HepG2 (cell line): Measurements from ENCODE around the gene AK4. TPM values are rescaled to one million over a fixed set of nuclear protein-coding genes. Genes with fewer than 3 reads are reported as not detected.

Experiments
- EED ChIP-seq: sonication (generic); formaldehyde crosslinking; IDR thresholded peaks from 2 replicates; pipeline ENCODE4 v1.5.0; 2020; ENCODE audit warnings: mild to moderate bottlenecking, missing genetic modification reagents
- FOXA3 ChIP-seq: IDR thresholded peaks from 2 replicates; pipeline ENCODE4 v1.6.1; 2016; ENCODE audit warnings: missing genetic modification reagents, missing compliant biosample characterization
- PATZ1 ChIP-seq: sonication (generic); formaldehyde crosslinking; IDR thresholded peaks from 2 replicates; pipeline ENCODE4 v1.4.0; 2020; ENCODE audit warnings: missing genetic modification reagents
- PAXIP1 ChIP-seq: sonication (generic); formaldehyde crosslinking; conservative IDR thresholded peaks from 2 replicates; pipeline ENCODE4 v1.4.0; 2020; ENCODE audit warnings: mild to moderate bottlenecking, missing genetic modification reagents, moderate library complexity
- SAP130 ChIP-seq: IDR thresholded peaks from 2 replicates; pipeline ENCODE4 v1.6.1; 2016; ENCODE audit warnings: low read depth
- ZBTB42 ChIP-seq: sonication (generic); formaldehyde crosslinking; IDR thresholded peaks from 2 replicates; pipeline ENCODE4 v1.5.0; 2020; ENCODE audit warnings: mild to moderate bottlenecking, missing genetic modification reagents
- ZFX ChIP-seq: sonication (generic); formaldehyde crosslinking; IDR thresholded peaks from 2 replicates; pipeline ENCODE4 v1.4.0; 2020; ENCODE audit warnings: mild to moderate bottlenecking, low read depth, missing genetic modification reagents, moderate library complexity
- ZMYM4 ChIP-seq: sonication (generic); formaldehyde crosslinking; IDR thresholded peaks from 2 replicates; pipeline ENCODE4 v1.8.1; 2023; ENCODE audit warnings: mild to moderate bottlenecking, missing genetic modification reagents
- ZNF253 ChIP-seq: sonication (generic); formaldehyde crosslinking; IDR thresholded peaks from 2 replicates; pipeline ENCODE4 v1.8.0; 2022; ENCODE audit warnings: mild to moderate bottlenecking, missing genetic modification reagents, borderline replicate concordance
- ZNF589 ChIP-seq: sonication (generic); formaldehyde crosslinking; conservative IDR thresholded peaks from 2 replicates; pipeline ENCODE4 v1.8.0; 2022; ENCODE audit warnings: mild to moderate bottlenecking, moderate library complexity, missing genetic modification reagents
- ZNF687 ChIP-seq: sonication (generic); formaldehyde crosslinking; IDR thresholded peaks from 2 replicates; pipeline ENCODE4 v1.5.1; 2020; ENCODE audit warnings: mild to moderate bottlenecking, missing genetic modification reagents, moderate library complexity
- polyA plus RNA-seq, 8 experiments: library from polyadenylated mRNA; depleted of rRNA in 3 of 8; stranded (reverse) in 7 of 8; unstranded in 1 of 8; fragments of >200 nt; fragmentation: Illumina TruSeq in 4 of 8; extraction: Trizol in 4 of 8; gene quantifications; 2 replicates each; pipeline versions ENCODE4 v1.2.1 to v1.2.3, GENCODE V29; 2011 to 2016; ENCODE audit warnings: low read depth in 4 of 8, missing spikeins in 1 of 8, mixed read lengths in 1 of 8; ENCODE audit not compliant: insufficient read depth in 1 of 8
- total RNA-seq, 5 experiments: library from RNA; depleted of rRNA; stranded (reverse); fragments of >200 nt; fragmentation: Illumina TruSeq; extraction: Trizol; gene quantifications; 2 replicates each; pipeline ENCODE4 v1.2.3, GENCODE V29; 2016; ENCODE audit warnings: low read depth in 1 of 5
- TF ChIP-seq, protein P1 (sequence below): sonication (generic); formaldehyde crosslinking; IDR thresholded peaks from 2 replicates; pipeline ENCODE4 v1.4.0; 2020; ENCODE audit warnings: mild to moderate bottlenecking, missing genetic modification reagents, borderline replicate concordance
- TF ChIP-seq, protein P2 (sequence below): sonication (generic); formaldehyde crosslinking; IDR thresholded peaks from 2 replicates; pipeline ENCODE4 v1.5.0; 2020; ENCODE audit warnings: missing genetic modification reagents

Gene AK4
- total and polyA plus RNA-seq, 2 of the 13 experiments (the other 11 are each of a cell fraction or from before 2014, with no cell fraction given), result 110 to 160 TPM

DNA sequence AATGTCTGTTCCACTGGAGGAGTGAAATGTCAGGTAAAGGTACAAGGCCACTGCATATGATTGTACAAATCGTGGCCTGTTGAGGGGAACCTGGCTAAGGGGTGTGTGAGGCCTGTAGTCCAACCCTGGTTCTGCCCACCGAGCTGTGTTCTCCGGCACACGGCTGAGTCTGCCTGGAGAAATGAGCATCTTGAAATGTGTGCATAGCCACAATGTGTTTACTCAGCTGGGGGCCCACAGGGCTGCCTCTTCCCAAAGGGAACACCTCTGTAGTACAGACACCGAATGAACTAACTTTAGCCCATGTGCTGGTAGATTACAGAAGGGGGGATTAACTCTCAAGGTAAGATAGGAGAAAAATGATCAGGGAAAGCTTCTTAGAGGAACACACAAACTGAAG, 30.2 kb downstream of the AK4 start (continued):
- TF ChIP-seq, protein P1, sequence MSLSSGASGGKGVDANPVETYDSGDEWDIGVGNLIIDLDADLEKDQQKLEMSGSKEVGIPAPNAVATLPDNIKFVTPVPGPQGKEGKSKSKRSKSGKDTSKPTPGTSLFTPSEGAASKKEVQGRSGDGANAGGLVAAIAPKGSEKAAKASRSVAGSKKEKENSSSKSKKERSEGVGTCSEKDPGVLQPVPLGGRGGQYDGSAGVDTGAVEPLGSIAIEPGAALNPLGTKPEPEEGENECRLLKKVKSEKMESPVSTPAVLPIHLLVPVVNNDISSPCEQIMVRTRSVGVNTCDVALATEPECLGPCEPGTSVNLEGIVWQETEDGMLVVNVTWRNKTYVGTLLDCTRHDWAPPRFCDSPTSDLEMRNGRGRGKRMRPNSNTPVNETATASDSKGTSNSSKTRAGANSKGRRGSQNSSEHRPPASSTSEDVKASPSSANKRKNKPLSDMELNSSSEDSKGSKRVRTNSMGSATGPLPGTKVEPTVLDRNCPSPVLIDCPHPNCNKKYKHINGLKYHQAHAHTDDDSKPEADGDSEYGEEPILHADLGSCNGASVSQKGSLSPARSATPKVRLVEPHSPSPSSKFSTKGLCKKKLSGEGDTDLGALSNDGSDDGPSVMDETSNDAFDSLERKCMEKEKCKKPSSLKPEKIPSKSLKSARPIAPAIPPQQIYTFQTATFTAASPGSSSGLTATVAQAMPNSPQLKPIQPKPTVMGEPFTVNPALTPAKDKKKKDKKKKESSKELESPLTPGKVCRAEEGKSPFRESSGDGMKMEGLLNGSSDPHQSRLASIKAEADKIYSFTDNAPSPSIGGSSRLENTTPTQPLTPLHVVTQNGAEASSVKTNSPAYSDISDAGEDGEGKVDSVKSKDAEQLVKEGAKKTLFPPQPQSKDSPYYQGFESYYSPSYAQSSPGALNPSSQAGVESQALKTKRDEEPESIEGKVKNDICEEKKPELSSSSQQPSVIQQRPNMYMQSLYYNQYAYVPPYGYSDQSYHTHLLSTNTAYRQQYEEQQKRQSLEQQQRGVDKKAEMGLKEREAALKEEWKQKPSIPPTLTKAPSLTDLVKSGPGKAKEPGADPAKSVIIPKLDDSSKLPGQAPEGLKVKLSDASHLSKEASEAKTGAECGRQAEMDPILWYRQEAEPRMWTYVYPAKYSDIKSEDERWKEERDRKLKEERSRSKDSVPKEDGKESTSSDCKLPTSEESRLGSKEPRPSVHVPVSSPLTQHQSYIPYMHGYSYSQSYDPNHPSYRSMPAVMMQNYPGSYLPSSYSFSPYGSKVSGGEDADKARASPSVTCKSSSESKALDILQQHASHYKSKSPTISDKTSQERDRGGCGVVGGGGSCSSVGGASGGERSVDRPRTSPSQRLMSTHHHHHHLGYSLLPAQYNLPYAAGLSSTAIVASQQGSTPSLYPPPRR (CRISPR knock-in tag), result 0 out of 2 replicates have a peak, but pooled peaks have one; percentile 16
- TF ChIP-seq PAXIP1, result 0 out of 2 replicates have a peak, but pooled peaks have one; percentile 35
- TF ChIP-seq PATZ1 (CRISPR knock-in tag), result peak; percentile 70
- TF ChIP-seq SAP130 (CRISPR knock-in tag), result 0 out of 2 replicates have a peak, but pooled peaks have one; percentile 29
- TF ChIP-seq EED (CRISPR knock-in tag), result no peak
- TF ChIP-seq, protein P2, sequence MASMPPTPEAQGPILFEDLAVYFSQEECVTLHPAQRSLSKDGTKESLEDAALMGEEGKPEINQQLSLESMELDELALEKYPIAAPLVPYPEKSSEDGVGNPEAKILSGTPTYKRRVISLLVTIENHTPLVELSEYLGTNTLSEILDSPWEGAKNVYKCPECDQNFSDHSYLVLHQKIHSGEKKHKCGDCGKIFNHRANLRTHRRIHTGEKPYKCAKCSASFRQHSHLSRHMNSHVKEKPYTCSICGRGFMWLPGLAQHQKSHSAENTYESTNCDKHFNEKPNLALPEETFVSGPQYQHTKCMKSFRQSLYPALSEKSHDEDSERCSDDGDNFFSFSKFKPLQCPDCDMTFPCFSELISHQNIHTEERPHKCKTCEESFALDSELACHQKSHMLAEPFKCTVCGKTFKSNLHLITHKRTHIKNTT (CRISPR knock-in tag), result no peak
- TF ChIP-seq ZMYM4 (CRISPR knock-in tag), result peak; percentile 64; the same call in 1 of the 2 replicates
- TF ChIP-seq ZBTB42 (CRISPR knock-in tag), result no peak
- no peak for TF ChIP-seq ZNF589
- no peak for TF ChIP-seq ZNF253 (CRISPR knock-in tag)
- peak; percentile 80; the same call in 1 of the 2 replicates for TF ChIP-seq FOXA3 (CRISPR knock-in tag)
- 0 out of 2 replicates have a peak, but pooled peaks have one; percentile 21 for TF ChIP-seq ZFX (CRISPR knock-in tag)
- peak; percentile 43 for TF ChIP-seq ZNF687
